H1 (cell line): ENCODE data around the gene AHDC1. TPM values are rescaled to one million over a fixed set of nuclear protein-coding genes. Genes with fewer than 3 reads are reported as not detected.

Experiments used
- CTCF ChIA-PET: fragments of 300-600 bp; sonication (Branson Sonifier 250); formaldehyde crosslinking; loops from one replicate; lab custom pipeline; 2021; ENCODE audit not compliant: partially characterized antibody; lab: Charles Lee
- POLR2A ChIA-PET: fragments of 300-600 bp; sonication (Branson Sonifier 250); formaldehyde crosslinking; loops from one replicate; lab custom pipeline; 2021; ENCODE audit warnings: inconsistent platforms; ENCODE audit not compliant: partially characterized antibody; lab: Charles Lee
- DNase-seq, 2 experiments: peaks; one replicate each; pipeline versions ENCODE4 v3.0.0 to v3.0.0-alpha.2; 2010 to 2022; ENCODE audit warnings: low spot score in 2 of 2, low read depth in 1 of 2, mixed read lengths in 1 of 2
- FAIRE-seq: peaks from 2 replicates; lab custom pipeline; 2011; peaks lifted over from hg19 to GRCh38; lab: Jason Lieb, UNC
- H2AFZ ChIP-seq: 2 replicates; pipeline ENCODE4 v1.8.1; 2012; ENCODE audit warnings: low read length, inconsistent platforms
- H2AK5ac ChIP-seq: 2 replicates; pipeline ENCODE4 v1.6.1; 2013; ENCODE audit warnings: low read depth, low read length
- H2BK120ac ChIP-seq: replicated peaks from 2 replicates; pipeline ENCODE3; 2013; ENCODE audit warnings: low read depth, low read length, inconsistent platforms
- H2BK12ac ChIP-seq: 2 replicates; pipeline ENCODE4 v1.6.1; 2013; ENCODE audit warnings: low read depth, low read length
- H2BK15ac ChIP-seq: 2 replicates; pipeline ENCODE4 v1.6.1; 2013; ENCODE audit warnings: low read length
- H2BK20ac ChIP-seq: 2 replicates; pipeline ENCODE4 v1.6.1; 2013; ENCODE audit warnings: low read length
- H2BK5ac ChIP-seq: 2 replicates; pipeline ENCODE4 v1.6.1; 2013; ENCODE audit warnings: low read depth, low read length
- H3K14ac ChIP-seq: 2 replicates; pipeline ENCODE4 v1.6.1; 2013; ENCODE audit warnings: inconsistent platforms; ENCODE audit not compliant: insufficient read length
- H3K18ac ChIP-seq: 2 replicates; pipeline ENCODE4 v1.6.1; 2013; ENCODE audit warnings: low read length; ENCODE audit errors: extremely low read depth
- H3K23ac ChIP-seq: 2 replicates; pipeline ENCODE4 v1.6.1; 2013; ENCODE audit warnings: inconsistent platforms; ENCODE audit not compliant: insufficient read length
- H3K23me2 ChIP-seq: 2 replicates; pipeline ENCODE4 v1.6.1; 2013; ENCODE audit warnings: low read depth, low read length
- H3K27ac ChIP-seq: 2 replicates; pipeline ENCODE4 v1.6.1; 2011; ENCODE audit warnings: low read depth, low read length, inconsistent platforms
- H3K27me3 ChIP-seq, 4 experiments: replicated peaks in 1 of 4; 1 replicate in 1 of 4; 2 replicates in 3 of 4; pipeline versions ENCODE4 v1.6.1 to v1.8.1; 2011 to 2013; ENCODE audit warnings: low read length in 3 of 4, mild to moderate bottlenecking in 3 of 4, inconsistent platforms in 2 of 4, mixed read lengths in 2 of 4, moderate library complexity in 1 of 4; ENCODE audit not compliant: control insufficient read depth in 3 of 4, insufficient read depth in 3 of 4; ENCODE audit errors: extremely low read depth in 1 of 4
- H3K36me3 ChIP-seq, 4 experiments: 2 replicates each; pipeline versions ENCODE4 v1.6.1 to v1.8.1; 2011 to 2013; ENCODE audit warnings: mild to moderate bottlenecking in 4 of 4, low read length in 3 of 4, moderate library complexity in 2 of 4, control low read depth in 1 of 4, inconsistent platforms in 1 of 4; ENCODE audit not compliant: insufficient read depth in 4 of 4, control insufficient read depth in 2 of 4
- H3K4ac ChIP-seq: replicated peaks from 2 replicates; pipeline ENCODE3; 2013; ENCODE audit warnings: low read length, low read depth, mixed read lengths, inconsistent platforms; ENCODE audit not compliant: insufficient read length
- H3K4me1 ChIP-seq, 4 experiments: replicated peaks in 1 of 4; 1 replicate in 1 of 4; 2 replicates in 3 of 4; pipeline versions ENCODE4 v1.6.1 to v1.8.1; 2011 to 2013; ENCODE audit warnings: low read length in 3 of 4, inconsistent platforms in 2 of 4, mixed read lengths in 1 of 4; ENCODE audit not compliant: insufficient read depth in 4 of 4, control insufficient read depth in 3 of 4
- H3K4me2 ChIP-seq, 2 experiments: 2 replicates each; pipeline versions ENCODE4 v1.6.1 to v1.8.1; 2011 to 2013; ENCODE audit warnings: low read depth in 2 of 2, low read length in 2 of 2, control low read depth in 1 of 2, inconsistent platforms in 1 of 2, mild to moderate bottlenecking in 1 of 2; ENCODE audit not compliant: insufficient read depth in 1 of 2
- H3K4me3 ChIP-seq, 4 experiments: fragments of 200-600, 300-600 bp in 1 of 4; sonication (generic), shearing (Covaris generic), sonication (Bioruptor Twin) in 1 of 4; 2 replicates each; pipeline versions ENCODE4 v1.5.1 to v1.8.1; 2011 to 2016; ENCODE audit warnings: low read length in 4 of 4, low read depth in 3 of 4, control low read depth in 2 of 4, inconsistent platforms in 2 of 4, mild to moderate bottlenecking in 2 of 4, mixed read lengths in 1 of 4, moderate library complexity in 1 of 4; ENCODE audit not compliant: insufficient read depth in 2 of 4; ENCODE audit errors: extremely low read depth in 1 of 4
- H3K56ac ChIP-seq: replicated peaks from 2 replicates; pipeline ENCODE3; 2013; ENCODE audit warnings: low read depth, mild to moderate bottlenecking, mixed read lengths, low read length, inconsistent platforms; ENCODE audit not compliant: insufficient read length
- H3K79me1 ChIP-seq: 2 replicates; pipeline ENCODE4 v1.6.1; 2013; ENCODE audit warnings: low read depth, low read length, control low read depth
- H3K79me2 ChIP-seq, 2 experiments: 2 replicates each; pipeline versions ENCODE4 v1.6.1 to v1.8.1; 2012 to 2013; ENCODE audit warnings: low read length in 2 of 2, mild to moderate bottlenecking in 2 of 2, inconsistent platforms in 1 of 2; ENCODE audit not compliant: insufficient read depth in 2 of 2, control insufficient read depth in 1 of 2
- H3K9ac ChIP-seq, 4 experiments: replicated peaks in 1 of 4; 1 replicate in 1 of 4; 2 replicates in 3 of 4; pipeline versions ENCODE4 v1.6.1 to v1.8.1; 2011 to 2013; ENCODE audit warnings: low read depth in 3 of 4, low read length in 3 of 4, control low read depth in 2 of 4, mild to moderate bottlenecking in 2 of 4, moderate library complexity in 2 of 4, inconsistent platforms in 1 of 4; ENCODE audit errors: extremely low read depth in 1 of 4
- H3K9me3 ChIP-seq, 2 experiments: 2 replicates each; pipeline versions ENCODE4 v1.6.1 to v1.8.1; 2012 to 2013; ENCODE audit warnings: mild to moderate bottlenecking in 2 of 2, moderate library complexity in 2 of 2, control low read depth in 1 of 2, inconsistent platforms in 1 of 2, low read depth in 1 of 2, low read length in 1 of 2, mixed read lengths in 1 of 2; ENCODE audit not compliant: insufficient read depth in 2 of 2
- H4K20me1 ChIP-seq, 2 experiments: replicated peaks in 1 of 2; 2 replicates each; pipeline versions ENCODE3 to v1.8.1; 2011 to 2013; ENCODE audit warnings: inconsistent platforms in 2 of 2, low read length in 2 of 2, mild to moderate bottlenecking in 1 of 2; ENCODE audit not compliant: insufficient read depth in 2 of 2, control insufficient read depth in 1 of 2
- H4K5ac ChIP-seq: 2 replicates; pipeline ENCODE4 v1.6.1; 2013; ENCODE audit warnings: low read length, low read depth, mixed read lengths, inconsistent platforms; ENCODE audit not compliant: insufficient read length
- H4K8ac ChIP-seq: 2 replicates; pipeline ENCODE4 v1.8.0; 2013; ENCODE audit warnings: mild to moderate bottlenecking, moderate library complexity, low read length, inconsistent platforms; ENCODE audit not compliant: insufficient read depth; ENCODE audit errors: extremely low read depth
- H4K91ac ChIP-seq: replicated peaks from 2 replicates; pipeline ENCODE3; 2013; ENCODE audit warnings: low read length, mixed read lengths, inconsistent platforms; ENCODE audit not compliant: insufficient read length
- ASH2L ChIP-seq: fragments of 200-600, 300-600 bp; sonication (generic); IDR thresholded peaks from one replicate; pipeline ENCODE4 v1.7.1; 2017; ENCODE audit warnings: low read length
- CEBPB ChIP-seq: IDR thresholded peaks from 2 replicates; pipeline ENCODE4 v1.6.1; 2012; ENCODE audit warnings: low read depth, low read length
- CHD1 ChIP-seq: IDR thresholded peaks from 2 replicates; pipeline ENCODE4 v1.6.1; 2012; ENCODE audit warnings: low read depth, low read length, improper control_type of control experiment
- EGR1 ChIP-seq: IDR thresholded peaks from 2 replicates; pipeline ENCODE4 v1.6.1; 2011; ENCODE audit warnings: low read depth, low read length, borderline replicate concordance
- EP300 ChIP-seq, 2 experiments: IDR thresholded peaks; 1 replicate in 1 of 2; 2 replicates in 1 of 2; pipeline ENCODE4 v1.6.1; 2011 to 2012; ENCODE audit warnings: low read depth in 2 of 2, low read length in 2 of 2, mild to moderate bottlenecking in 2 of 2, borderline replicate concordance in 1 of 2, inconsistent platforms in 1 of 2, moderate library complexity in 1 of 2
- SIX5 ChIP-seq: IDR thresholded peaks from 2 replicates; pipeline ENCODE4 v1.6.1; 2011; ENCODE audit warnings: mild to moderate bottlenecking, low read depth, low read length
- ZNF274 ChIP-seq: IDR thresholded peaks from 2 replicates; pipeline ENCODE4 v1.7.0; 2012; ENCODE audit warnings: low read length, borderline replicate concordance; ENCODE audit errors: extremely low read depth
- WGBS, 2 experiments: shearing (Covaris generic) in 1 of 2; methylation state at CpG; one replicate each; pipeline versions ENCODE4 v1.1.6 to v1.1.7; 2013 to 2015; ENCODE audit warnings: low lambda C conversion rate in 2 of 2, mixed read lengths in 2 of 2, inconsistent platforms in 1 of 2, low coverage in 1 of 2, missing lambda C conversion rate in 1 of 2; ENCODE audit not compliant: insufficient replicate concordance in 2 of 2, insufficient coverage in 1 of 2, insufficient read length in 1 of 2; ENCODE audit errors: extremely low coverage in 1 of 2, missing lambda C conversion rate in 1 of 2; 5-methylcytosine and 5-hydroxymethylcytosine counted together
- polyA plus RNA-seq, 7 experiments: library from polyadenylated mRNA; depleted of rRNA in 3 of 7; stranded (reverse) in 5 of 7; unstranded in 2 of 7; fragments of >200 nt in 5 of 7; fragments of 200-250 nt in 2 of 7; gene quantifications; 1 replicate in 5 of 7; 2 replicates in 1 of 7; 4 replicates in 1 of 7; pipeline versions ENCODE4 v1.2.1 to v1.2.3, GENCODE V29; 2011 to 2013; ENCODE audit warnings: missing spikeins in 2 of 7, mixed read lengths in 2 of 7
- total RNA-seq: library from RNA; stranded (reverse); fragmentation: NEBNext Ultra II Directional; extraction: Animal tissue kit (Norgen Biotek cat#: 25700); gene quantifications from 2 replicates; pipeline ENCODE4 v1.2.1, GENCODE V29; 2021

The AHDC1 gene
- total and polyA plus RNA-seq, 2 of the 8 experiments (the other 6 are each of a cell fraction or from before 2014, with no cell fraction given), result 4.4 to 35.1 TPM

DNA sequence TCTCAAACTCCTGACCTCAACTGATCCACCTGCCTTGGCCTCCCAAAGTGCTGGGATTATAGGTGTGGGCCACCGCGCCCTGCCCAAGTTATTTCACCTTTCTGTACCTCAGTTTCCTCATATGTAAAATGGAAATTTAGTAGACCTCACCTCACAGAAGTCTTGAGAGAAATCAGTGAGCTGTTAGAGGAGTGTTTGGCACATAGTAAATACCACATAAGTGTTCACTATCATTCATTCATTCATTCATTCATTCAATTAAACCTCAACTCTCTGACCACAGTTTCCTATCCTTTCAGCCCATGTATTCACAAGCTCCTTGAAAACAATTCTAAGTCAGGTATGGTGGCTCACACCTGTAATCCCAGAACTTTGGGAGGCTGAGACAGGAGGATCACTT lies 34.9 kb upstream of the AHDC1 start:
- Histone ChIP-seq H3K56ac (no peak overlapping the region), H3K9ac (no peak overlapping the region), H3K4me1 (peaks cover 0 to 8% (median 1%) of the 10 kb centered on the region in 4 experiments; a peak in 6 of 7 replicates), H2AK5ac (no peak overlapping the region), H3K27ac (no peak overlapping the region), H3K4me2 (no peak overlapping the region), H2BK120ac (no peak overlapping the region), H4K91ac (no peak overlapping the region), H2BK15ac (no peak overlapping the region), H4K5ac (no peak overlapping the region), H2BK5ac (no peak overlapping the region), H3K9me3 (no peaks in the 10 kb centered on the region), H4K20me1 (no peaks in the 10 kb centered on the region), H4K8ac (no peak overlapping the region), H2AFZ (no peak overlapping the region), H3K18ac (no peak overlapping the region), H3K36me3 (no peaks in the 10 kb centered on the region), H3K4ac (no peak overlapping the region), H3K79me1 (no peaks in the 10 kb centered on the region), H3K4me3 (no peak overlapping the region), H3K14ac (no peak overlapping the region), H2BK20ac (no peak overlapping the region), H3K23ac (no peak overlapping the region), H3K27me3 (peaks cover 12 to 21% (median 20%) of the 10 kb centered on the region in 4 experiments), H3K23me2 (peaks cover 6% of the 10 kb centered on the region; the same call in 1 of the 2 replicates), H2BK12ac (no peak overlapping the region), H3K79me2 (no peaks in the 10 kb centered on the region)
- DNase-seq (no peak), FAIRE-seq (no peak)
- 89% methylated on average over 2 of the region's 2 CpGs; no CpG with 5 or more reads in 1 of the 2 experiments for WGBS, 2 experiments
- ChIA-PET CTCF (interaction anchor here (0.6 to 4.2 kb wide), 8 partner anchors 9 to 31 kb away, joined by 3 to 20 read pairs (median 4); no protein-coding TSS in a partner anchor), POLR2A (interaction anchor here (1.3 kb wide), 1 partner anchor 24 kb away, joined by 4 read pairs; no protein-coding TSS in a partner anchor)
- TF ChIP-seq CEBPB (no peak), ZNF274 (no peak), EGR1 (no peak), SIX5 (no peak), EP300 (IDR thresholded peaks at IDR 0.05; ENCODE audit: borderline replicate concordance in 1 of 2, low read depth in 2 of 2, low read length in 2 of 2) (no peak), ASH2L (no peak), CHD1 (no peak)
